Measurements from ENCODE around the gene PIMREG. TPM values are rescaled to one million over a fixed set of nuclear protein-coding genes. Genes with fewer than 3 reads are reported as not detected.

The PIMREG gene
- polyA plus RNA-seq, 1 donor from 2014 or later: 6.0 TPM

DNA sequence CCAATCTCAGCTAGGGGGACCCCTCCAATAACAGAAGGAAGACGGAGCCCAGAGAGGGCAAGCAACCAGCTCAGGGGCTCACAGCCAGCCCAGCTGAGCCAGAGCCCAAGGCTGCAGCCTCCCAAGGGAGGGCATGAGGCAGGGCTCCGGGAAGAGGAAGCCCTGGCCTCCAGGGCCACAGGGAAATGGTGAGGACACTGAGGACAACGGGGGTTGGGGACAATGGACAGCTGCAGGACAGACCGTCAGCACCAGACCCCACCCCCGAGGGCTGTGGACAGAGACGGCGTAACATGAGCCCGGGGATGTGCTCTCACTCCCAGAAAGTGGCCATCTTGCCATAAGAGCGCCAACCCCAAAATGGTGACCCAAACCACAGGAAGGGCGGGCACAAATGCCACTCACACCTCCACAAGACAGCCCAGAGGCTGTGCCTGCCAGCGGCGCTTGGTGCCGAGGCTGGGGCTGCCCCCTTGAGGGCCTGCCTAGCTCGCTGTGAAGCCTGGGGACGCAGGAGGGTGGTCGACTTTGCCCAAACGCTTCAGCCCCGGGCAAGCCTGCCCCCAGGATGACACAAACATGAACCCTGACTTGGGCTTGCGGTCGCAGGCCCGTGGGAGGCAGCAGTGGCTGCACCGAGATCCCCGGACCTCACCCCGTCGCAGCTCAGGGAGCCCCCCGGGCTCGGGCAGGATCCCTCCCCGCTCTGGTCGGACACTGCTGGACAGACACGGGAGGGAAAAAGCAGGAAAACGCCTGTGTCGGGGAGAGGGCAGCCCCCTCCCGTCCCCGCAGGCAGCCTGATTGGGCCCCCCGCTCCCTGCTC is 10.5 kb downstream of the PIMREG start (continued):
- TF ChIP-seq REST (IDR thresholded peaks at IDR 0.05; ENCODE audit: borderline replicate concordance): no peak
- TF ChIP-seq SMC3 (conservative IDR thresholded peaks at IDR 0.05; ENCODE audit: poor library complexity): no peak
- no peak for TF ChIP-seq TAF1 (IDR thresholded peaks at IDR 0.05; ENCODE audit: low read depth)

DNA sequence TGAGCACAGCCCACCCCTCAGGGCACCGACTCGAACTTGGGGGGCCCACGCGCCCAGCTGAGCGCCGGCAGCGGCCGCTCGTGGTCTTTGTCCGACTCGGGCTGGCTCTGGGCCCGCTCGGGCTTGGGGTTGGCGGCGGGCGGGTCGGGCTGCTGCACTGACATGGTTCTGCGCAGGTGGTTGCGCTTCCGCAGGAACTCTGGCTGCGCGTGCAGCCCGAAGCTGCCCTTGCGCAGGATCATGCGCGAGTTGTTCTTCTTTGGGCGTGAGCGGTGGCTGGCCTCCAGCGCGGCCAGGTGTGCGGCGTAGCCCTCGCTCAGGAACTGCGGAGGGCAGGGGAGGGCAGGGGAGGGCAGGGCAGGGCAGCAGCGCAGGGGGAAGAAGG is 11.1 kb downstream of the PIMREG start:
- Histone ChIP-seq H3F3A (ENCODE audit: insufficient read depth, low read length, poor library complexity, severe bottlenecking) (no peaks in the 10 kb centered on the region), H3K4me3 (ENCODE audit: low read length) (no peak overlapping the region), H3K9ac (ENCODE audit: low read length) (no peak overlapping the region), H3K4me2 (ENCODE audit: low read length) (no peak overlapping the region), H3K9me3 (ENCODE audit: low read length) (no peaks in the 10 kb centered on the region), H2AFZ (ENCODE audit: low read depth, low read length) (no peak overlapping the region), H3K79me2 (replicated peaks; ENCODE audit: insufficient read depth, low read length) (no peaks in the 10 kb centered on the region), H3K27ac (ENCODE audit: low read length) (no peak overlapping the region), H3K9me2 (ENCODE audit: insufficient read depth, low read length) (no peaks in the 10 kb centered on the region), H3K36me3 (ENCODE audit: insufficient read depth, low read length) (no peaks in the 10 kb centered on the region), H4K20me1 (ENCODE audit: insufficient read depth) (no peaks in the 10 kb centered on the region), H3K27me3 (ENCODE audit: insufficient read depth, low read depth, low read length) (no peaks in the 10 kb centered on the region)
- TF ChIP-seq TAF1 (IDR thresholded peaks at IDR 0.05; ENCODE audit: low read depth) (no peak), POLR2AphosphoS5 (IDR thresholded peaks at IDR 0.05) (no peak), EP300 (conservative IDR thresholded peaks at IDR 0.05; ENCODE audit: poor library complexity, severe bottlenecking) (no peak), RAD21 (conservative IDR thresholded peaks at IDR 0.05) (no peak), MXI1 (conservative IDR thresholded peaks at IDR 0.05; ENCODE audit: poor library complexity, severe bottlenecking) (no peak), EZH2 (IDR thresholded peaks at IDR 0.05; ENCODE audit: borderline replicate concordance, insufficient read depth, low read length, poor library complexity, severe bottlenecking) (no peak), CTCF (IDR thresholded peaks at IDR 0.05; ENCODE audit: poor library complexity, severe bottlenecking) (no peak), REST (IDR thresholded peaks at IDR 0.05; ENCODE audit: borderline replicate concordance) (no peak), SMC3 (conservative IDR thresholded peaks at IDR 0.05; ENCODE audit: poor library complexity) (no peak)

All from neural cell (in vitro differentiated cells).